Panc1 (cell line): Measurements from ENCODE around the gene SLC27A5.

ENCODE experiments used
- CTCF ChIP-seq: fragments of 450-650 bp; IDR thresholded peaks from 2 replicates; pipeline ENCODE4 v1.5.1; 2017; ENCODE audit warnings: mild to moderate bottlenecking
- POLR2AphosphoS5 ChIP-seq: IDR thresholded peaks from 2 replicates; pipeline ENCODE4 v1.6.1; 2012; ENCODE audit warnings: mild to moderate bottlenecking, low read depth, low read length, moderate library complexity

- TF ChIP-seq CTCF (no peak), POLR2AphosphoS5 (0 out of 2 replicates have a peak, but pooled peaks have one; percentile 20)
Observed at GRCh38 chr19:58545286-58546018, 33.7 kb upstream of the SLC27A5 start.
